PFSK-1 (cell line): Measurements from ENCODE around the gene ABCA7.

Experiments used
- FOXP2 ChIP-seq: optimal IDR thresholded peaks from 2 replicates; pipeline ENCODE3; 2011; ENCODE audit warnings: borderline replicate concordance, control low read depth, inconsistent platforms; ENCODE audit not compliant: insufficient read depth; ENCODE audit errors: extremely low read length, extremely low read depth
- POLR2AphosphoS5 ChIP-seq: IDR thresholded peaks from 2 replicates; pipeline ENCODE4 v1.6.1; 2012; ENCODE audit warnings: low read depth, mild to moderate bottlenecking, control low read depth, low read length, moderate library complexity
- REST ChIP-seq, 2 experiments: IDR thresholded peaks; 2 replicates each; pipeline versions ENCODE4 v1.6.1 to v1.8.0; 2011 to 2012; ENCODE audit warnings: low read depth in 2 of 2, low read length in 2 of 2, control low read depth in 1 of 2, inconsistent platforms in 1 of 2, mild to moderate bottlenecking in 1 of 2, moderate library complexity in 1 of 2; ENCODE audit not compliant: insufficient read depth in 1 of 2
- SIN3A ChIP-seq: IDR thresholded peaks from 2 replicates; pipeline ENCODE4 v1.6.1; 2012; ENCODE audit warnings: mild to moderate bottlenecking, low read length, moderate library complexity, borderline replicate concordance; ENCODE audit not compliant: insufficient read depth
- TAF1 ChIP-seq: IDR thresholded peaks from 2 replicates; pipeline ENCODE4 v1.6.1; 2012; ENCODE audit warnings: low read length, control low read depth, borderline replicate concordance; ENCODE audit not compliant: insufficient read depth

DNA sequence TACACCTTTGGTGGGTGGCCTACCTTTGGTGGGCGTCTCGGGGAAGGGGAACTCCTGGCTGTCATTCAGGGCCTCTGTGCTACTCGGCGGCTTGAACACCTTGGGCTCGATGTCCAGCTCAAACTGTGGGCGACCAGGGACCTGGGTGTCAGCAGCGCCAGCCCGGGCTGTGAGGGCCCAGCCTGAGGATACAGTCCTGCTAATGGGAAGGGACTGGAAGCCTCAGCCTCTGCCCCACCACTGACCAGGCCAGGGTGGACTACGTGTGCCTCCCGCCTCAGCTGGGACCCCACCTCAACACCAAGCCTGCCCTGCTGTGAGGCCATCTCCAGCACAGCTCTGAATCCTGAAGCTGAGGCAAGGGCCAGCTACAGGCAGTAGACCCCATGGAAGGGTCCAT is 26.7 kb upstream of the ABCA7 start:
- TF ChIP-seq REST (IDR thresholded peaks at IDR 0.05; ENCODE audit: insufficient read depth in 1 of 2, low read depth in 2 of 2, low read length in 2 of 2) (no peak), POLR2AphosphoS5 (no peak), TAF1 (no peak), SIN3A (no peak), FOXP2 (no peak)
